H1 (cell line): ENCODE measurements around the gene TERB1. TPM values are rescaled to one million over a fixed set of nuclear protein-coding genes. Genes with fewer than 3 reads are reported as not detected.

Experiments used
- CHD2 ChIP-seq: IDR thresholded peaks from 2 replicates; pipeline ENCODE4 v1.6.1; 2012; ENCODE audit warnings: low read length, improper control_type of control experiment
- JUN ChIP-seq: IDR thresholded peaks from 2 replicates; pipeline ENCODE4 v1.6.1; 2011; ENCODE audit warnings: low read depth, mild to moderate bottlenecking, improper control_type of control experiment, low read length
- JUND ChIP-seq: IDR thresholded peaks from 2 replicates; pipeline ENCODE4 v1.6.1; 2011; ENCODE audit warnings: mild to moderate bottlenecking, improper control_type of control experiment, low read length
- POLR2A ChIP-seq, 2 experiments: IDR thresholded peaks; 1 replicate in 1 of 2; 2 replicates in 1 of 2; pipeline ENCODE4 v1.6.1; 2011; ENCODE audit warnings: low read depth in 2 of 2, low read length in 2 of 2, mild to moderate bottlenecking in 2 of 2; ENCODE audit errors: control extremely low read depth in 1 of 2
- SIX5 ChIP-seq: IDR thresholded peaks from 2 replicates; pipeline ENCODE4 v1.6.1; 2011; ENCODE audit warnings: mild to moderate bottlenecking, low read depth, low read length
- TAF1 ChIP-seq: IDR thresholded peaks from 2 replicates; pipeline ENCODE4 v1.6.1; 2011; ENCODE audit warnings: mild to moderate bottlenecking, low read depth, low read length
- TEAD4 ChIP-seq: IDR thresholded peaks from 2 replicates; pipeline ENCODE4 v1.6.1; 2012; ENCODE audit warnings: low read depth, low read length, inconsistent platforms, mixed read lengths
- ZNF274 ChIP-seq: IDR thresholded peaks from 2 replicates; pipeline ENCODE4 v1.7.0; 2012; ENCODE audit warnings: low read length, borderline replicate concordance; ENCODE audit errors: extremely low read depth
- polyA plus RNA-seq, 7 experiments: library from polyadenylated mRNA; depleted of rRNA in 3 of 7; stranded (reverse) in 5 of 7; unstranded in 2 of 7; fragments of >200 nt in 5 of 7; fragments of 200-250 nt in 2 of 7; gene quantifications; 1 replicate in 5 of 7; 2 replicates in 1 of 7; 4 replicates in 1 of 7; pipeline versions ENCODE4 v1.2.1 to v1.2.3, GENCODE V29; 2011 to 2013; ENCODE audit warnings: missing spikeins in 2 of 7, mixed read lengths in 2 of 7
- total RNA-seq: library from RNA; stranded (reverse); fragmentation: NEBNext Ultra II Directional; extraction: Animal tissue kit (Norgen Biotek cat#: 25700); gene quantifications from 2 replicates; pipeline ENCODE4 v1.2.1, GENCODE V29; 2021
- TF ChIP-seq, protein P1 (sequence below): IDR thresholded peaks from 2 replicates; pipeline ENCODE4 v1.6.1; 2011; ENCODE audit warnings: low read depth, mild to moderate bottlenecking, low read length; ENCODE audit not compliant: insufficient read depth

The TERB1 gene
- total and polyA plus RNA-seq, 2 of the 8 experiments (the other 6 are each of a cell fraction or from before 2014, with no cell fraction given): not detected

DNA sequence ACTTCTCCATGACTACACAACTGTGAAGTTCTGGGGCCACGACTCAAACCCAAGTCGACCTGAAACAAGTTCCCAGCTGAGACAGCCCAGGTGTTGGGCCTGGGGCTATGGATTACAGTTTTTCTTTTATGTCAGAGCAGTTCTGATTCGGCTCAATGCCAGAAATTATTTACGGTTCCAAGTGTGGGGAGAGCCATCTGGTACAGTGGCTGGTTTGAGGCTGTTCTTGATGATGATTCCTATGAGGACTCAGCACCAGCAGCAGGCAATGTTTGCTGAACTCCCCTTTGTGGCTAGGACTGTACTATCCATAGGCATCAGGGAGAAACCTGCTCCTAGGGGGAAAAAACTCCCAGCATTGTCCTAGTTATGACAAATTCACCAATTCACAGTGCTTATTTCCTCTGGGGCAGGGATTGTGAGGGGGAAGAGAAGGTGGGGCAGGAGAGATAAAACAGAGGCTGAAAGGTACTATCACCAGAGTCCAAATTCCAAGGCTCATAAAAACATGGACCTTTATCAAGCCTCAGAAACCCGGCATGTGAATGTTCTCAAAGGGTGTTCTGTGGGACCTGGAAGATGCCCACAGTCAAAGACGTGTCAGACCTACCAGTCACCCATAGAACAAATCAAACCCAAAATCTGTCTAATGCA lies 86.6 kb downstream of the TERB1 start (continued):
- TF ChIP-seq ZNF274: no peak
- no peak for TF ChIP-seq TEAD4
- TF ChIP-seq JUND: no peak
- no peak for TF ChIP-seq SIX5
- TF ChIP-seq CHD2: no peak
- TF ChIP-seq, protein P1, sequence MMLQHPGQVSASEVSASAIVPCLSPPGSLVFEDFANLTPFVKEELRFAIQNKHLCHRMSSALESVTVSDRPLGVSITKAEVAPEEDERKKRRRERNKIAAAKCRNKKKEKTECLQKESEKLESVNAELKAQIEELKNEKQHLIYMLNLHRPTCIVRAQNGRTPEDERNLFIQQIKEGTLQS: no peak
- no peak for TF ChIP-seq POLR2A (IDR thresholded peaks at IDR 0.05; ENCODE audit: control extremely low read depth in 1 of 2, low read depth in 2 of 2, low read length in 2 of 2)
- TF ChIP-seq JUN: no peak
- no peak for TF ChIP-seq TAF1
- TF ChIP-seq, all 59 proteins: peak for 0
